NCI-H460 (cell line): ENCODE measurements around the gene SLC10A7. TPM values are rescaled to one million over a fixed set of nuclear protein-coding genes. Genes with fewer than 3 reads are reported as not detected.

Experiments
- DNase-seq: peaks from one replicate; pipeline ENCODE4 v3.0.0-alpha.2; 2016; ENCODE audit warnings: low read depth; ENCODE audit errors: extremely low read depth
- polyA plus RNA-seq: library from polyadenylated mRNA; depleted of rRNA; stranded (reverse); fragments of >200 nt; gene quantifications from 2 replicates; pipeline ENCODE4 v1.2.3, GENCODE V29; 2014; cell fraction: nucleus; rRNA removed
- total RNA-seq: library from RNA; depleted of rRNA; stranded (reverse); fragments of >200 nt; shearing (Covaris generic); gene quantifications from 2 replicates; pipeline ENCODE4 v1.2.3, GENCODE V29; 2014; rRNA removed

SLC10A7 gene
- 10.0 and 10.6 TPM in 2 replicates for total RNA-seq
- 4.1 and 7.5 TPM in 2 replicates for polyA plus RNA-seq

- peak; percentile 52 for DNase-seq
Observed at GRCh38 chr4:146521541-146522097, at the start of gene SLC10A7. TSS of gene SLC10A7 (minus strand) at chr4:146521940. CDS start at chr4:146521717, 223 bp downstream.

- no peak for DNase-seq
Observed at GRCh38 chr4:146567396-146567795, 45.7 kb upstream of the SLC10A7 start.

DNA sequence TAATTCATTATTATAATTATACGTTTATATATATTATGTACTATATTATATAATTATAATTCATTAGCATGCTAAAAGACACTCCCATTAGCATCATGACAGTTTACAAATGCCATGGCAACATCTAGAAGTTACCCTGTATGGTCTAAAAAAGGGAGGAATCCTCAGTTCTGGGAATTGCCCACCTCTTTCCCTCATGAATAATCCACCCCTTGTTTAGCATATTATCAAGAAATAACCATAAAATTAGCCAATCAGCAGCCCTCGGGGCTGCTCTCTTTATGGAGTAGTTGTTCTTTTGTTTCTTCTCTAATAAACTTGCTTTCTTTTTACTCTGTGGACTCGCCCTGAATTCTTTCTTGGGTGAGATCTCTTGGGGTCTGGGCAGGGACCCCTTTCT is 42.8 kb upstream of the SLC10A7 start:
- no peak for DNase-seq

- DNase-seq, result no peak
Observed at GRCh38 chr4:146550161-146550560, 28.4 kb upstream of the SLC10A7 start.

DNA sequence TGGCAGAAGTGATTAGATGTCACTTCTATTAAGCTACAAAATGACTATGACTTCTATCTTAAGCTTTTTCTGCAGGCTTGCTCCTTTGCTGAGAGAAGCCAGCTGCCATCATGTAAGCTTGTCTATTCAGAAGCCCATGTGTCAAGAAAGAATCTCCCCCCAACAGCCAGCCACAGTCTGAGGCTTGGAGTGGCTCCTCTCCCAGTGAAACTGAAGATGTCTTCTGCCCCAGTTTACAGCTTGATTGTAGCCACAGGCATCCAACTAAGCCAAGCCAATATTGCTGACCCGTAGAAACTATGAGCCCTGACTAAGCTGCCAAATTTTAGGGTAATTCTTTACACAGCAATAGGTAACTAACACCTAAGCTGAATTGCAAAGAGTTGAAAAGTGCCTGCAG is 26.7 kb upstream of the SLC10A7 start:
- DNase-seq, result no peak

GRCh38 chr4:146545102-146545501 is 23.4 kb upstream of the SLC10A7 start:
- no peak for DNase-seq

- no peak for DNase-seq
Observed at GRCh38 chr4:146534178-146534577, 12.4 kb upstream of the SLC10A7 start.

DNA sequence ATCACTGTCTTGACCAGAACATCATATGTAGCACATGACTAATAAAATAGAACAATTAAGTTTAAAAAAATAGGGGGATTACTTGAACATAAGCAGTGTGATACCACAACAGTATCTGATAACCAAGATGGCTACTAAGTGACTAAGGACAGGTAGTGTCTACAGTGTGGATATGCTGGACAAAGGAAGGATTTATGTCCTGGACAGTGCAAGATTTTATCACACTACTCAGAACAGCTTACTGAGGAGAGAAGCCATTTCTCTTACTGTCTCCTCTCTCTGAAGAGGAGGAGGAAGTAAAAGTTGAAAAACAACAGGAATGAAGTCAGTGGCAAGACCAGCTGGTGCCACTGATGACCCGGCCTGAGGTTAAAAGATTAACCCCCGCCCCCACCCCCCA is 4.0 kb upstream of the SLC10A7 start:
- no peak for DNase-seq

DNA sequence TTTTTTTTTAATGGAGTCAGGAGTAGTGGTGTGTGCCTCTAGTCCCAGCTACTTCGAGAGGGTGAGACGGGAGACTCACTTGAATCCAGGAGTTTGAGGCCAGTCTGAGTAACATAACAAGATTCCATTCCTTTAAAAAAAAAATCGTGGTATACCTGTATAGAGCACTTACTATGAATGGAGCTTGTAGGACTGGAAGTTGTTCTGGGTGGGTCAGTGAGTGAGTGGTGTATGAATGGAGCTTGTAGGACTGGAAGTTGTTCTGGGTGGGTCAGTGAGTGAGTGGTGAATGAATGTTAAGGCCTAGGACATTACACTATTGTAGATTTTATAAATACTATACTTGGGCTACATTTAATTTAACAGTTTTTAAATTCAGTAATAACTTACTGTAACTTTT is 2.9 kb upstream of the SLC10A7 start:
- DNase-seq, result no peak

- DNase-seq, result no peak
Observed at GRCh38 chr4:146522869-146523205, 1.1 kb upstream of the SLC10A7 start.

GRCh38 chr4:146522098-146522868 is 543 bp upstream of the SLC10A7 start:
- peak; percentile 69 for DNase-seq

GRCh38 chr4:146520896-146521540 is 722 bp downstream of the SLC10A7 start:
- DNase-seq, result peak; percentile 28

DNA sequence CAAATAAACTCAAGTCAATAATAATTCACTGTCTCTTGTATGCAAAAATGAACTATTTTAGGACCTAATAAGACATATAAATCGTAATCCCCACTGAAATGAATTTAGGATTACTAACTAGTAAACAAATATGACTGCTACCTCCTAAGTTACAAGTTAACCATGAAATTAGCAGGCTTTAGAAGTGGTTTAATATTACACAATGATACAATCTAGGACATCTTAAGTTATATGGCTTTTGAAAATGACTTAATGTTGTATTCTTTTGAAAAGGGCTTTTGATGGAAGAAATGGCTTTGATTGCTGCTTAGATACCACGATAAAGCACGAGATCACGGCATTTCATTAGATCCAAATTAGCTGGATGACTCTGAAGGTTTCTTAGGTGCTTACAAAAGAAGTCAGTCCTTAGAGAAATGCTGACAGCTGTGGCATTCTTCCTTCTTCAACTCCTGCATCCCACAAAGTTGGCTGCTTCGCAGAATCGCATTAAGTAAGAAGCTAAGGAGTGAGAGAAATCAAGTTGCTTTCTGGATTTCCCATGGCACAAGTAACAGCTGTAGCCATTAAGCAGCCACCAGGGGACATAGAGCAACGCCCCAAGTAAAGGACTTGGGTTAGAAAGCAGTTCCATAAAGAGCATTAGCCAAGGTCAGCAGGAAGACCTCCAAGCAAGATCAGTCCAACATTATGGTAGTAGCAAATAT is 6.9 kb downstream of the SLC10A7 start:
- DNase-seq, result no peak

DNA sequence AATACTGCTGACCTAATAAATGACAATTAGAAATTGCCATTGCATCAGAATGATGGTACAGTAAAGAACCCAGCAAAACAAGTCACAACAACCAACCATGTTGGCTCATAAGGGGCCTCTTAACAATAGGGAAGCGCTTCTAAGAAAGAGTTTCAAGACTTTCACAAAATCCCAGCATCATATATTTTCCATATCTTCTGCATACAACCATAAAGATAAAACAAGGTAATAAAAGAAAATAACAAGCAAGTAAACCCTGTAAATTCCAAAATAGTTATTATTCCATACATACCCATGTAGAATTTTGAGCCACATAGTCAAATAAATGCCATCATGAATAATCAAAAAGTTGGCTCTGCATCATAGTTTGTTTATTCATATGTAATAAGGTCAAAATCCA is 8.2 kb downstream of the SLC10A7 start:
- no peak for DNase-seq

DNA sequence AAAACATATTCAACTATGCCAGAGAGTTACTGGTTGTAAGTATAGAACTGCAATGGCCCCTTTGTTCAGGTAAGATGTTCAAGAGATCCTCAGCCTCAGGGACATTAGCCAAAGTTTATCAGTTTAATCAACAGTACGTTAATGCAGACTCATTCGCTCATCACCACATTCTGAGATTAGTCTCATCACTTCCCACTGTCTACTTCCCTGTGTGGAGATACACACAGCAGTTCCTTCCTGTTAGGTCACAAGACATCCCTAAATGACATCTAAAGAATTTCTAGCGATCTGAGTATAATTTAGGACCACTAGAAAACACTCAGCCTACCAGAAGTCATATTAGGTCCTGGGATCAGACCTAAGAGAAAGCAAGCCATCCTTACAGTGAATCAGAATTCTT is 10.4 kb downstream of the SLC10A7 start:
- DNase-seq, result no peak

GRCh38 chr4:146510942-146511341 is 10.8 kb downstream of the SLC10A7 start:
- no peak for DNase-seq

- DNase-seq, result no peak
Observed at GRCh38 chr4:146508229-146508939, 13.4 kb downstream of the SLC10A7 start.

GRCh38 chr4:146507632-146508031 is 14.1 kb downstream of the SLC10A7 start:
- no peak for DNase-seq

GRCh38 chr4:146506272-146506671 is 15.5 kb downstream of the SLC10A7 start:
- no peak for DNase-seq

GRCh38 chr4:146500216-146500615 is 21.5 kb downstream of the SLC10A7 start:
- no peak for DNase-seq

GRCh38 chr4:146498291-146498690 is 23.4 kb downstream of the SLC10A7 start:
- no peak for DNase-seq
